Measurements from ENCODE around the gene TFDP2. TPM values are rescaled to one million over a fixed set of nuclear protein-coding genes. Genes with fewer than 3 reads are reported as not detected.

The TFDP2 gene
- total and polyA plus RNA-seq, 7 donors: 5.5 to 46.9 (median 29.7) TPM

- H3K4me1 ChIP-seq: no peaks in the 10 kb centered on the region
- H3K27ac ChIP-seq: no peak overlapping the region
- no peaks in the 10 kb centered on the region for H3K27me3 ChIP-seq (ENCODE audit: insufficient read depth in 3 of 3, low read length in 2 of 3)
- no peaks in the 10 kb centered on the region for H3K9me3 ChIP-seq
- H3K36me3 ChIP-seq (ENCODE audit: insufficient read depth in 1 of 2, low read depth in 1 of 2): peaks cover 0 to 4% of the 10 kb centered on the region in 2 donors
- H3K4me3 ChIP-seq: no peak overlapping the region
- TF ChIP-seq CTCF (IDR thresholded peaks at IDR 0.05): no peak
- 93 to 96% (median 96%) methylated on average over 2 of the region's 2 CpGs for WGBS, 3 donors
- ATAC-seq: no peak
- intact Hi-C loops (cut with DNase I): no loop called here
- no peak for DNase-seq
Measured at GRCh38 chr3:142129516-142130171, 19.7 kb downstream of the TFDP2 start.

GRCh38 chr3:142127941-142128658 is 21.2 kb downstream of the TFDP2 start:
- no peak overlapping the region for H3K4me3 ChIP-seq
- DNase-seq: no peak
- ATAC-seq: no peak
- H3K4me1 ChIP-seq: no peaks in the 10 kb centered on the region
- no peaks in the 10 kb centered on the region for H3K9me3 ChIP-seq
- 75 to 78% (median 76%) methylated on average over 8 of the region's 8 CpGs for WGBS, 3 donors
- intact Hi-C loops (cut with DNase I): no loop called here
- peaks cover 0 to 4% of the 10 kb centered on the region in 2 donors for H3K36me3 ChIP-seq (ENCODE audit: insufficient read depth in 1 of 2, low read depth in 1 of 2)
- TF ChIP-seq CTCF (IDR thresholded peaks at IDR 0.05): no peak
- H3K27ac ChIP-seq: no peak overlapping the region
- no peaks in the 10 kb centered on the region for H3K27me3 ChIP-seq (ENCODE audit: insufficient read depth in 3 of 3, low read length in 2 of 3)

- no peak for DNase-seq
- ATAC-seq: no peak
- TF ChIP-seq CTCF (IDR thresholded peaks at IDR 0.05): no peak
- H3K4me3 ChIP-seq: no peak overlapping the region
- H3K9me3 ChIP-seq: no peaks in the 10 kb centered on the region
- no peaks in the 10 kb centered on the region for H3K27me3 ChIP-seq (ENCODE audit: insufficient read depth in 3 of 3, low read length in 2 of 3)
- 93 to 98% (median 94%) methylated on average over 2 of the region's 2 CpGs for WGBS, 3 donors
- intact Hi-C loops (cut with DNase I): loop anchor here in 1 of 2 donors (2.0 kb wide), 1 partner anchor 153 kb away; no protein-coding TSS in a partner anchor
- H3K4me1 ChIP-seq: peaks cover 5% of the 10 kb centered on the region
- no peaks in the 10 kb centered on the region for H3K36me3 ChIP-seq (ENCODE audit: insufficient read depth in 1 of 2, low read depth in 1 of 2)
- H3K27ac ChIP-seq: no peak overlapping the region
Measured at GRCh38 chr3:142124243-142124642, 25.1 kb downstream of the TFDP2 start.

GRCh38 chr3:142120707-142121106 is 28.6 kb downstream of the TFDP2 start:
- Histone ChIP-seq H3K27ac (no peak overlapping the region), H3K4me1 (peaks cover 5% of the 10 kb centered on the region), H3K36me3 (ENCODE audit: insufficient read depth in 1 of 2, low read depth in 1 of 2) (no peaks in the 10 kb centered on the region), H3K27me3 (ENCODE audit: insufficient read depth in 3 of 3, low read length in 2 of 3) (no peaks in the 10 kb centered on the region), H3K4me3 (no peak overlapping the region), H3K9me3 (no peaks in the 10 kb centered on the region)
- WGBS, 3 donors: 20 to 24% (median 22%) methylated on average over 3 of the region's 3 CpGs
- ATAC-seq (no peak), DNase-seq (no peak)
- no peak for TF ChIP-seq CTCF (IDR thresholded peaks at IDR 0.05)
- intact Hi-C loops (cut with DNase I): no loop called here

Data from psoas muscle (tissue), 8 donors.